Endodermal cell (in vitro differentiated cells): ENCODE results near the gene RGS7. TPM values are rescaled to one million over a fixed set of nuclear protein-coding genes. Genes with fewer than 3 reads are reported as not detected.
"Not testable (repeated sequence)": the region's sequence is repeated elsewhere in the genome, so short reads cannot be mapped to it uniquely, and the experiment has no call there.

Experiments
- DNase-seq: peaks from one replicate; pipeline ENCODE4 v3.0.0-alpha.2; 2017
- H3K27ac ChIP-seq: 2 replicates; pipeline ENCODE4 v1.5.1; 2013; ENCODE audit warnings: mild to moderate bottlenecking, low read depth, low read length, moderate library complexity
- H3K27me3 ChIP-seq: 2 replicates; pipeline ENCODE4 v1.6.1; 2013; ENCODE audit warnings: mild to moderate bottlenecking, low read length, moderate library complexity; ENCODE audit not compliant: insufficient read depth, control insufficient read depth, poor library complexity, severe bottlenecking
- H3K36me3 ChIP-seq: 2 replicates; pipeline ENCODE4 v1.7.0; 2013; ENCODE audit warnings: mild to moderate bottlenecking, low read length, moderate library complexity; ENCODE audit not compliant: control insufficient read depth, insufficient read depth
- H3K4me1 ChIP-seq: one replicate; pipeline ENCODE4 v1.7.0; 2013; ENCODE audit warnings: low read length; ENCODE audit not compliant: control insufficient read depth, insufficient read depth
- H3K4me3 ChIP-seq: 2 replicates; pipeline ENCODE4 v1.5.1; 2013; ENCODE audit warnings: mild to moderate bottlenecking, low read length, moderate library complexity
- H3K9ac ChIP-seq: 2 replicates; pipeline ENCODE4 v1.6.1; 2013; ENCODE audit warnings: mild to moderate bottlenecking, low read length, moderate library complexity; ENCODE audit not compliant: poor library complexity, severe bottlenecking; ENCODE audit errors: extremely low read depth
- H3K9me3 ChIP-seq: 2 replicates; pipeline ENCODE4 v1.6.1; 2013; ENCODE audit warnings: mild to moderate bottlenecking, low read length, moderate library complexity; ENCODE audit not compliant: control insufficient read depth
- H3K27ac Mint-ChIP-seq: 2 replicates; pipeline ENCODE4 v1.8.0; 2020; ENCODE audit warnings: mixed read lengths
- H3K27me3 Mint-ChIP-seq: 2 replicates; pipeline ENCODE4 v1.8.0; 2021; ENCODE audit warnings: mild to moderate bottlenecking, mixed read lengths; ENCODE audit not compliant: insufficient read depth
- H3K36me3 Mint-ChIP-seq: 2 replicates; pipeline ENCODE4 v1.8.0; 2020; ENCODE audit warnings: low read depth, mixed read lengths
- H3K4me1 Mint-ChIP-seq: 2 replicates; pipeline ENCODE4 v1.8.0; 2020; ENCODE audit warnings: mixed read lengths
- H3K4me3 Mint-ChIP-seq: 2 replicates; pipeline ENCODE4 v1.8.0; 2020; ENCODE audit warnings: mild to moderate bottlenecking, moderate library complexity, mixed read lengths
- H3K9me3 Mint-ChIP-seq: 2 replicates; pipeline ENCODE4 v1.8.0; 2020; ENCODE audit warnings: mild to moderate bottlenecking, mixed read lengths
- WGBS, 2 experiments: methylation state at CpG; one replicate each; pipeline versions ENCODE4 v1.1.5 to v1.1.7; 2013; ENCODE audit warnings: missing lambda C conversion rate in 2 of 2, mixed read lengths in 1 of 2; ENCODE audit not compliant: insufficient coverage in 1 of 2, insufficient read length in 1 of 2; 5-methylcytosine and 5-hydroxymethylcytosine counted together
- total RNA-seq, 2 donors: library from RNA; stranded (reverse); fragmentation: NEBNext Ultra II Directional in 1 of 2; extraction: Animal tissue kit (Norgen Biotek cat#: 25700) in 1 of 2; gene quantifications; 2 replicates in 1 of 2; 3 replicates in 1 of 2; pipeline ENCODE4 v1.2.1, GENCODE V29; 2021
- TF ChIP-seq, protein P1 (sequence below): fragments of 200-600 bp; sonication (generic); conservative IDR thresholded peaks from 2 replicates; pipeline ENCODE4 v1.5.0; 2021; ENCODE audit warnings: antibody characterized with exemption, mild to moderate bottlenecking

Gene RGS7
- total RNA-seq, 2 donors from 2014 or later: 1.0 to 1.1 TPM

DNA sequence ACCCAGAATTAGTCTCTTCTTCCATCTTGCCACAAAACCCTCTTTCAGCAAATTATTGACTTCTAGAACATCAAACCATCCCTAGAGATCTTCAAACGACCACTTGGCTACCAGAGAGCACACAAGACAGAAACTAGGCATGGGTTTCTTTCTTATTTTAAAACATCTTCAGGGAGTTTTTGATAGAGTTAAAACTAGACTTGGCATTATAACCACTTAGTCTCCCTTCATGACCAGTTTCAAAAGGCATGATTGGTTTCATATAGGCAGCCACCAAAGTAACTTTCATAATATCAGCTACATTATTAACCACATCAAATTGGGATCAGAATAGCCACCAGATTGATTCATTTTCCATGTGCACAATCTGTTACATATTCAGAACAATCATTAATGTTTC, 376.7 kb downstream of the RGS7 start:
- no peak overlapping the region for H3K27ac Mint-ChIP-seq
- WGBS, 2 experiments: 67% methylated on average over 1 of the region's 1 CpG; no CpG with 5 or more reads in 1 of the 2 experiments

DNA sequence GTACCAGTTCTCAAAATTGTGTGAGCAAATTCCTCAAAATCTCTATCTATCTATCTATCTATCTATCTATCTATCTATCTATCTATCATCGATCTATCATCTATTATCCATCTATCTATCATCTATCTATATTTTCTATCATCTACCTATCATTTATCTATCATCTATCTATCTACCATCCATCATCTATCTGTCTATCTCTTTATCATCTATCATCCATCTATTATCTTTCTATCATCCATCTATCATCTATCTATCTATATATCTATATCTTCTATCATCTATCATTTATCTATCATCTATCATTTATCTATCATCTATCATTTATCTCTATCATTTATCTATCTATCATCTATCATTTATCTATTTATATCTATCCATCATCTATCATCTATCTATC, 380.3 kb downstream of the RGS7 start:
- DNase-seq: no peak
- H3K4me3 Mint-ChIP-seq: no peak overlapping the region
- Histone ChIP-seq H3K27ac (no peak overlapping the region), H3K9ac (no peak overlapping the region), H3K9me3 (no peaks in the 10 kb centered on the region), H3K4me1 (no peaks in the 10 kb centered on the region), H3K4me3 (no peak overlapping the region), H3K27me3 (no peaks in the 10 kb centered on the region), H3K36me3 (no peaks in the 10 kb centered on the region)
- H3K9me3 Mint-ChIP-seq: no peaks in the 10 kb centered on the region
- TF ChIP-seq, protein P1, sequence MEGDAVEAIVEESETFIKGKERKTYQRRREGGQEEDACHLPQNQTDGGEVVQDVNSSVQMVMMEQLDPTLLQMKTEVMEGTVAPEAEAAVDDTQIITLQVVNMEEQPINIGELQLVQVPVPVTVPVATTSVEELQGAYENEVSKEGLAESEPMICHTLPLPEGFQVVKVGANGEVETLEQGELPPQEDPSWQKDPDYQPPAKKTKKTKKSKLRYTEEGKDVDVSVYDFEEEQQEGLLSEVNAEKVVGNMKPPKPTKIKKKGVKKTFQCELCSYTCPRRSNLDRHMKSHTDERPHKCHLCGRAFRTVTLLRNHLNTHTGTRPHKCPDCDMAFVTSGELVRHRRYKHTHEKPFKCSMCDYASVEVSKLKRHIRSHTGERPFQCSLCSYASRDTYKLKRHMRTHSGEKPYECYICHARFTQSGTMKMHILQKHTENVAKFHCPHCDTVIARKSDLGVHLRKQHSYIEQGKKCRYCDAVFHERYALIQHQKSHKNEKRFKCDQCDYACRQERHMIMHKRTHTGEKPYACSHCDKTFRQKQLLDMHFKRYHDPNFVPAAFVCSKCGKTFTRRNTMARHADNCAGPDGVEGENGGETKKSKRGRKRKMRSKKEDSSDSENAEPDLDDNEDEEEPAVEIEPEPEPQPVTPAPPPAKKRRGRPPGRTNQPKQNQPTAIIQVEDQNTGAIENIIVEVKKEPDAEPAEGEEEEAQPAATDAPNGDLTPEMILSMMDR: no peak
- no peaks in the 10 kb centered on the region for H3K4me1 Mint-ChIP-seq
- no peak overlapping the region for H3K27ac Mint-ChIP-seq
- WGBS, 2 experiments: 85 to 92% methylated on average over 1 of the region's 1 CpG
- no peaks in the 10 kb centered on the region for H3K27me3 Mint-ChIP-seq
- no peaks in the 10 kb centered on the region for H3K36me3 Mint-ChIP-seq

More for the DNA sequence above, 376.7 kb downstream of the RGS7 start:
- H3K36me3 ChIP-seq: no peaks in the 10 kb centered on the region
- no peaks in the 10 kb centered on the region for H3K4me1 ChIP-seq
- H3K27ac ChIP-seq: no peak overlapping the region
- H3K4me1 Mint-ChIP-seq: peaks cover 1% of the 10 kb centered on the region
- H3K4me3 Mint-ChIP-seq: no peak overlapping the region
- no peak for DNase-seq
- H3K27me3 ChIP-seq: no peaks in the 10 kb centered on the region
- TF ChIP-seq, protein P1: no peak
- H3K9ac ChIP-seq: no peak overlapping the region
- no peak overlapping the region for H3K4me3 ChIP-seq
- H3K9me3 Mint-ChIP-seq: no peaks in the 10 kb centered on the region
- no peaks in the 10 kb centered on the region for H3K9me3 ChIP-seq
- no peaks in the 10 kb centered on the region for H3K27me3 Mint-ChIP-seq
- no peaks in the 10 kb centered on the region for H3K36me3 Mint-ChIP-seq

DNA sequence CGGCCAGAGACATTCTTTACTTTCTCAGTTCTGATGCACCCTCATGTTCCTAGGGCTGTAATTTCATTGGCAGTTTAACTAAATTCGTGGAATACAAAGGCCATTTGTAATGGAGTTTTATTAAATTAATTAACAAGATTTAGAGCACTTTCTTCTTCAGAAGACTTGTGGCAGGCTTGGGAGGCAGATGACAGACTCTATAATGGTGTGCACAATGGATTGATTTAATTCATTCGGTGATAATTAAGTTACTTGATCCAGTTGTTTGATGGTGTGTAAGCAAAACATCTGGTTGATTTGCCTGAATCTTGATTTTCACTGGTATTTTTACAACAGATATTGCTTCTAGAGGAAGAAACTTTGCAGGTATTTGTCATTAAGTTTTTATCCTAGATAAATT, 383.1 kb downstream of the RGS7 start:
- Histone ChIP-seq H3K9ac (no peak overlapping the region), H3K27ac (no peak overlapping the region), H3K4me3 (no peak overlapping the region), H3K27me3 (no peaks in the 10 kb centered on the region), H3K36me3 (no peaks in the 10 kb centered on the region), H3K9me3 (no peaks in the 10 kb centered on the region), H3K4me1 (no peaks in the 10 kb centered on the region)
- no peaks in the 10 kb centered on the region for H3K9me3 Mint-ChIP-seq
- TF ChIP-seq, protein P1: no peak
- no peak for DNase-seq
- WGBS, 2 experiments: 91 to 100% methylated on average over 1 to 3 of the region's 3 CpGs
- H3K4me1 Mint-ChIP-seq: no peaks in the 10 kb centered on the region
- no peaks in the 10 kb centered on the region for H3K36me3 Mint-ChIP-seq
- H3K4me3 Mint-ChIP-seq: no peak overlapping the region
- H3K27me3 Mint-ChIP-seq: no peaks in the 10 kb centered on the region
- no peak overlapping the region for H3K27ac Mint-ChIP-seq

DNA sequence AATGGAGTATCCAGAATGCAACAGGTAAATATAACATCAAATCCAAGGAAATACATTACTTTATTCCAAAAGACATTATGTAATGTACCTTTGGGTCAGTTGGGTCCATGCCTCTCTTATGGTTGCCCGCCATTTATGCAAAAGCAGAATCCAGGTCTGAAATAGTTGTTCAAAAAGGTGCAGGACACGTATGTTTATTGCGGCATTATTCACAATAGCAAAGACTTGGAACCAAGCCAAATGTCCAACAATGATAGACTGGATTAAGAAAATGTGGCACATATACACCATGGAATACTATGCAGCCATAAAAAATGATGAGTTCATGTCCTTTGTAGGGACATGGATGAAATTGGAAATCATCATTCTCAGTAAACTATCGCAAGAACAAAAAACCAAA, 384.9 kb downstream of the RGS7 start:
- H3K27ac ChIP-seq, H3K27ac Mint-ChIP-seq, H3K4me1 ChIP-seq, H3K27me3 Mint-ChIP-seq, H3K4me3 Mint-ChIP-seq, H3K27me3 ChIP-seq, H3K9me3 Mint-ChIP-seq, H3K36me3 ChIP-seq, H3K36me3 Mint-ChIP-seq, DNase-seq, H3K4me1 Mint-ChIP-seq, H3K9ac ChIP-seq, H3K9me3 ChIP-seq, H3K4me3 ChIP-seq: not testable (repeated sequence)
- 86 to 92% methylated on average over 1 to 3 of the region's 4 CpGs for WGBS, 2 experiments
